PC-3 (cell line): ENCODE data around the gene PLXNC1. TPM values are rescaled to one million over a fixed set of nuclear protein-coding genes. Genes with fewer than 3 reads are reported as not detected.

ENCODE experiments used
- ATAC-seq: fragments of 200-7000 bp; cut with Tn5 transposase; 2 replicates; pipeline ENCODE4 v1.9.1; 2020; ENCODE audit warnings: mild to moderate bottlenecking, moderate library complexity
- BruUV-seq: library from RNA; stranded (reverse); fragments of 400-500 nt; replicated peaks from 2 replicates; lab custom pipeline; 2021; lab: Mats Ljungman, UMichigan
- CTCF ChIA-PET: fragments of 300-600 bp; sonication (Branson Sonifier 250); formaldehyde crosslinking; loops from one replicate; lab custom pipeline; 2022; ENCODE audit warnings: antibody characterized with exemption; lab: Charles Lee
- POLR2A ChIA-PET: fragments of 300-600 bp; sonication (Branson Sonifier 250); formaldehyde crosslinking; loops from one replicate; lab custom pipeline; 2022; ENCODE audit warnings: antibody characterized with exemption; ENCODE audit not compliant: unreplicated experiment; lab: Charles Lee
- DNase-seq: peaks from one replicate; pipeline ENCODE4 v3.0.0-alpha.2; 2015
- H2AFZ ChIP-seq: fragments of 300-600 bp; sonication (generic); 2 replicates; pipeline ENCODE4 v1.6.0; 2016; ENCODE audit warnings: antibody characterized with exemption, low read length
- H3F3A ChIP-seq: fragments of 300-600 bp; sonication (generic); one replicate; pipeline ENCODE4 v1.6.0; 2017; ENCODE audit warnings: antibody characterized with exemption, low read length, control low read depth, mild to moderate bottlenecking; ENCODE audit not compliant: unreplicated experiment
- H3K27ac ChIP-seq: fragments of 300-600 bp; sonication (generic); 2 replicates; pipeline ENCODE4 v1.5.1; 2016; ENCODE audit warnings: mild to moderate bottlenecking, low read length
- H3K27me3 ChIP-seq: fragments of 300-600 bp; sonication (generic); 2 replicates; pipeline ENCODE4 v1.6.1; 2016; ENCODE audit warnings: low read length, mixed read lengths
- H3K36me3 ChIP-seq: fragments of 300-600 bp; sonication (generic); 2 replicates; pipeline ENCODE4 v1.6.1; 2016; ENCODE audit warnings: low read depth, mixed run types, low read length, mixed read lengths
- H3K4me1 ChIP-seq: fragments of 300-600 bp; sonication (generic); 2 replicates; pipeline ENCODE4 v1.5.1; 2016; ENCODE audit warnings: low read length; ENCODE audit not compliant: insufficient read depth
- H3K4me2 ChIP-seq: fragments of 300-600 bp; sonication (generic); 2 replicates; pipeline ENCODE4 v1.6.0; 2016; ENCODE audit warnings: low read length
- H3K4me3 ChIP-seq: fragments of 300-600 bp; sonication (generic); 2 replicates; pipeline ENCODE4 v1.5.1; 2016; ENCODE audit warnings: mild to moderate bottlenecking, low read length, mixed read lengths
- H3K79me2 ChIP-seq: fragments of 300-600 bp; sonication (generic); 2 replicates; pipeline ENCODE4 v1.6.1; 2017; ENCODE audit warnings: low read length, mixed read lengths
- H3K9ac ChIP-seq: fragments of 300-600 bp; sonication (generic); 2 replicates; pipeline ENCODE4 v1.6.0; 2016; ENCODE audit warnings: mild to moderate bottlenecking, low read length
- H3K9me2 ChIP-seq: fragments of 300-600 bp; sonication (generic); replicated peaks from 2 replicates; pipeline ENCODE4 v1.6.1; 2016; ENCODE audit warnings: mixed run types, low read length, mixed read lengths
- H3K9me3 ChIP-seq: fragments of 300-600 bp; sonication (generic); 2 replicates; pipeline ENCODE4 v1.6.1; 2016; ENCODE audit warnings: low read length, mixed read lengths
- H4K20me1 ChIP-seq: fragments of 300-600 bp; sonication (generic); 2 replicates; pipeline ENCODE4 v1.6.1; 2016; ENCODE audit warnings: low read length, mixed read lengths
- CTCF ChIP-seq: fragments of 300-600 bp; sonication (generic); conservative IDR thresholded peaks from 2 replicates; pipeline ENCODE4 v1.5.1; 2017; ENCODE audit warnings: antibody characterized with exemption, low read depth, mild to moderate bottlenecking, low read length
- EZH2 ChIP-seq: fragments of 300-600 bp; sonication (generic); IDR thresholded peaks from one replicate; pipeline ENCODE4 v1.6.1; 2017; ENCODE audit warnings: antibody characterized with exemption, mild to moderate bottlenecking, low read length; ENCODE audit not compliant: unreplicated experiment
- EZH2phosphoT487 ChIP-seq: fragments of 300-600 bp; sonication (generic); IDR thresholded peaks from 2 replicates; pipeline ENCODE4 v1.6.1; 2018; ENCODE audit warnings: mild to moderate bottlenecking, antibody characterized with exemption, low read length, borderline replicate concordance
- intact Hi-C: fragments of 100-400 bp; cut with micrococcal nuclease; formaldehyde crosslinking; loops from 2 replicates; pipeline ENCODE4 v1.9.0; 2023
- total RNA-seq: library from RNA; depleted of rRNA; stranded (reverse); fragments of >200 nt; gene quantifications from 2 replicates; pipeline ENCODE4 v1.2.3, GENCODE V29; 2014

Gene PLXNC1
- total RNA-seq, 1 experiment from 2014 or later: 0.15 TPM

- DNase-seq (no peak), ATAC-seq (no peak)
- Histone ChIP-seq H3K79me2 (no peaks in the 10 kb centered on the region), H3K36me3 (no peaks in the 10 kb centered on the region), H3K9me2 (no peaks in the 10 kb centered on the region), H3K27me3 (peaks cover 15% of the 10 kb centered on the region; the same call in 1 of the 2 replicates), H3K4me2 (no peak overlapping the region), H3K4me3 (no peak overlapping the region), H3K9me3 (no peaks in the 10 kb centered on the region), H3K4me1 (peaks cover 17% of the 10 kb centered on the region), H3K9ac (no peak overlapping the region), H2AFZ (no peak overlapping the region), H3F3A (no peaks in the 10 kb centered on the region), H3K27ac (no peak overlapping the region), H4K20me1 (no peaks in the 10 kb centered on the region)
- CTCF ChIA-PET: no interaction called here
- TF ChIP-seq EZH2phosphoT487 (no peak), EZH2 (no peak), CTCF (no peak)
- no TSS peak for BruUV-seq
- intact Hi-C loops: no loop called here
- POLR2A ChIA-PET: no interaction called here
Measured at GRCh38 chr12:94182986-94183707, 34.8 kb downstream of the PLXNC1 start.

GRCh38 chr12:94183708-94184379, 35.5 kb downstream of the PLXNC1 start:
- H4K20me1 ChIP-seq: no peaks in the 10 kb centered on the region
- H3K27me3 ChIP-seq: peaks cover 15% of the 10 kb centered on the region; the same call in 1 of the 2 replicates
- H3K9me2 ChIP-seq: no peaks in the 10 kb centered on the region
- H3K4me3 ChIP-seq: no peak overlapping the region
- H3K36me3 ChIP-seq: no peaks in the 10 kb centered on the region
- POLR2A ChIA-PET: no interaction called here
- H3F3A ChIP-seq: no peaks in the 10 kb centered on the region
- BruUV-seq: no TSS peak
- intact Hi-C loops: no loop called here
- ATAC-seq (no peak), DNase-seq (no peak)
- no peaks in the 10 kb centered on the region for H3K79me2 ChIP-seq
- H3K27ac ChIP-seq: no peak overlapping the region
- no peak overlapping the region for H3K9ac ChIP-seq
- H3K4me1 ChIP-seq: peaks cover 17% of the 10 kb centered on the region
- TF ChIP-seq EZH2phosphoT487 (no peak), CTCF (no peak), EZH2 (no peak)
- no peak overlapping the region for H2AFZ ChIP-seq
- no peaks in the 10 kb centered on the region for H3K9me3 ChIP-seq
- H3K4me2 ChIP-seq: no peak overlapping the region
- CTCF ChIA-PET: no interaction called here
